HCT116 (cell line): ENCODE results near the gene GPN2.

Experiments
- POLR2A ChIP-seq: IDR thresholded peaks from 2 replicates; pipeline ENCODE4 v1.7.0; 2011; ENCODE audit warnings: borderline replicate concordance; ENCODE audit not compliant: insufficient read depth, insufficient read length; ENCODE audit errors: extremely low read depth
- ZNF274 ChIP-seq: fragments of 200-500 bp; sonication (Bioruptor generic); IDR thresholded peaks from 2 replicates; pipeline ENCODE4 v1.6.1; 2014; ENCODE audit warnings: mild to moderate bottlenecking, low read depth, low read length, inconsistent platforms

DNA sequence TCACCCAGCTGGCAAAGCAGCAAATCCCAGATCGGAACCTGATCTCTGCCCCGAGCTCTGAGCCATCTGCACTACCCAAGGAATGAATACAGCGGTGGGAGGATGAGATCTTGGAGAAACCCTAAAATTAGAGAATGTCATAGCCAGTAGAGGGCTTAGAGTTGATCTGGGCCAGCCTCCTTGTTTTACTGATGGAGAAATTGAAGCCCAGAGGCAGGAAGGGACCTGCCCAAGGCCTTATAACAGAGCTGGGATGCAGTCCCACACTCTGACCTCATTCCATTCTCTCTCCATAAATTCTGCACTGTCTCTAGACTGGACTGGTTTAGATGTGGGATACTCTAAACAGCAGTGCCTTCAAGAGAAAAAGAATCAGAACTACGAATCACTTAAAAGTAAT lies 31.9 kb downstream of the GPN2 start:
- TF ChIP-seq POLR2A (no peak), ZNF274 (no peak)
